CD4-positive, alpha-beta T cell treated with Interleukin-10 for 1 hour (primary cell): ENCODE results near the gene NBEAL2.

Source experiments
- DNase-seq: peaks from one replicate; pipeline ENCODE4 v3.0.0-alpha.2; 2020

Gene NBEAL2

GRCh38 chr3:47002171-47003055 lies 22.9 kb downstream of the NBEAL2 start:
- DNase-seq: no peak

GRCh38 chr3:47003056-47003410 lies 23.6 kb downstream of the NBEAL2 start:
- DNase-seq: no peak

GRCh38 chr3:47003461-47004368 lies 24.2 kb downstream of the NBEAL2 start:
- no peak for DNase-seq

GRCh38 chr3:47004369-47005211 lies 25.1 kb downstream of the NBEAL2 start:
- no peak for DNase-seq

- DNase-seq: no peak
Measured at GRCh38 chr3:47005212-47006144, 26.0 kb downstream of the NBEAL2 start.

- DNase-seq: no peak
Measured at GRCh38 chr3:47006145-47006651, 26.7 kb downstream of the NBEAL2 start.

GRCh38 chr3:47007001-47007400 lies 27.5 kb downstream of the NBEAL2 start:
- DNase-seq: no peak

GRCh38 chr3:47007482-47008233 lies 28.2 kb downstream of the NBEAL2 start:
- DNase-seq: no peak

GRCh38 chr3:47008234-47008796 lies 28.8 kb downstream of the NBEAL2 start:
- no peak for DNase-seq

GRCh38 chr3:47008851-47009224 lies 29.4 kb downstream of the NBEAL2 start:
- no peak for DNase-seq

- DNase-seq: peak; percentile 79
Measured at GRCh38 chr3:47009225-47010110, 30.0 kb downstream of the NBEAL2 start.

- DNase-seq: no peak
Measured at GRCh38 chr3:47010111-47010712, 30.7 kb downstream of the NBEAL2 start.

- DNase-seq: no peak
Measured at GRCh38 chr3:47010910-47011309, 31.4 kb downstream of the NBEAL2 start.

GRCh38 chr3:47011371-47011770 lies 31.9 kb downstream of the NBEAL2 start:
- no peak for DNase-seq

- DNase-seq: no peak
Measured at GRCh38 chr3:47012342-47013230, 33.1 kb downstream of the NBEAL2 start.

- no peak for DNase-seq
Measured at GRCh38 chr3:47013231-47013630, 33.8 kb downstream of the NBEAL2 start.

GRCh38 chr3:47014036-47014435 lies 34.6 kb downstream of the NBEAL2 start:
- DNase-seq: no peak

- no peak for DNase-seq
Measured at GRCh38 chr3:47015151-47015550, 35.7 kb downstream of the NBEAL2 start.
